ENCODE results near the gene ATG10. TPM values are rescaled to one million over a fixed set of nuclear protein-coding genes. Genes with fewer than 3 reads are reported as not detected.

The ATG10 gene
- total and polyA plus RNA-seq, 2 donors (not counting 1 experiment from before 2014, with no cell fraction given): 1.6 to 11.6 TPM

- CTCF ChIA-PET: no interaction called here
- no peak overlapping the region for H3K4me2 ChIP-seq (replicated peaks; ENCODE audit: low read depth, low read length, poor library complexity, severe bottlenecking)
- H3K27me3 ChIP-seq (replicated peaks in 1 of 4; ENCODE audit: control extremely low read depth in 1 of 4, control insufficient read depth in 3 of 4, insufficient read depth in 4 of 4, low read length in 3 of 4): no peaks in the 10 kb centered on the region
- no peaks in the 10 kb centered on the region for H3K27me3 Mint-ChIP-seq
- no peak for ATAC-seq (ENCODE audit: low read depth)
- H3K36me3 ChIP-seq (replicated peaks in 1 of 2; ENCODE audit: control extremely low read depth in 1 of 2, control insufficient read depth in 1 of 2, extremely low read depth in 1 of 2, insufficient read depth in 2 of 2, low read length in 1 of 2): no peaks in the 10 kb centered on the region
- H3K79me2 ChIP-seq (ENCODE audit: control insufficient read depth, insufficient read depth, low read length): no peaks in the 10 kb centered on the region
- WGBS (ENCODE audit: insufficient coverage): no CpG with 5 or more reads among the region's 1 CpG
- no peak for DNase-seq
- no peaks in the 10 kb centered on the region for H3K4me1 Mint-ChIP-seq
- H3K9me3 Mint-ChIP-seq (ENCODE audit: insufficient read depth): no peaks in the 10 kb centered on the region
- no peak overlapping the region for H3K27ac Mint-ChIP-seq
- no peak overlapping the region for H3K4me3 Mint-ChIP-seq
- intact Hi-C loops (cut with micrococcal nuclease): no loop called here
- TF ChIP-seq, protein P1, sequence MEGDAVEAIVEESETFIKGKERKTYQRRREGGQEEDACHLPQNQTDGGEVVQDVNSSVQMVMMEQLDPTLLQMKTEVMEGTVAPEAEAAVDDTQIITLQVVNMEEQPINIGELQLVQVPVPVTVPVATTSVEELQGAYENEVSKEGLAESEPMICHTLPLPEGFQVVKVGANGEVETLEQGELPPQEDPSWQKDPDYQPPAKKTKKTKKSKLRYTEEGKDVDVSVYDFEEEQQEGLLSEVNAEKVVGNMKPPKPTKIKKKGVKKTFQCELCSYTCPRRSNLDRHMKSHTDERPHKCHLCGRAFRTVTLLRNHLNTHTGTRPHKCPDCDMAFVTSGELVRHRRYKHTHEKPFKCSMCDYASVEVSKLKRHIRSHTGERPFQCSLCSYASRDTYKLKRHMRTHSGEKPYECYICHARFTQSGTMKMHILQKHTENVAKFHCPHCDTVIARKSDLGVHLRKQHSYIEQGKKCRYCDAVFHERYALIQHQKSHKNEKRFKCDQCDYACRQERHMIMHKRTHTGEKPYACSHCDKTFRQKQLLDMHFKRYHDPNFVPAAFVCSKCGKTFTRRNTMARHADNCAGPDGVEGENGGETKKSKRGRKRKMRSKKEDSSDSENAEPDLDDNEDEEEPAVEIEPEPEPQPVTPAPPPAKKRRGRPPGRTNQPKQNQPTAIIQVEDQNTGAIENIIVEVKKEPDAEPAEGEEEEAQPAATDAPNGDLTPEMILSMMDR (IDR thresholded peaks at IDR 0.05): no peak
- no peaks in the 10 kb centered on the region for H3K9me3 ChIP-seq (ENCODE audit: control extremely low read depth in 1 of 3, control insufficient read depth in 2 of 3, insufficient read depth in 1 of 3, low read length in 2 of 3)
- no peak overlapping the region for H3K27ac ChIP-seq (ENCODE audit: low read length in 2 of 2)
- no peaks in the 10 kb centered on the region for H3K4me1 ChIP-seq (ENCODE audit: control insufficient read depth in 2 of 2, insufficient read depth in 2 of 2, low read length in 2 of 2)
- H3K4me3 ChIP-seq (ENCODE audit: control extremely low read depth in 1 of 5, extremely low read depth in 1 of 5, insufficient read depth in 1 of 5, low read depth in 2 of 5, low read length in 4 of 5): no peak overlapping the region
- H2AFZ ChIP-seq (ENCODE audit: insufficient read depth, low read depth, low read length, poor library complexity, severe bottlenecking): no peak overlapping the region
- H3K9ac ChIP-seq (ENCODE audit: low read length): no peak overlapping the region
- H4K20me1 ChIP-seq (ENCODE audit: control insufficient read depth, insufficient read depth, low read length, poor library complexity, severe bottlenecking): no peaks in the 10 kb centered on the region
- POLR2A ChIA-PET: no interaction called here
These were observed 183.0 kb downstream of the ATG10 start for GRCh38 chr5:82154776-82155175.

DNA sequence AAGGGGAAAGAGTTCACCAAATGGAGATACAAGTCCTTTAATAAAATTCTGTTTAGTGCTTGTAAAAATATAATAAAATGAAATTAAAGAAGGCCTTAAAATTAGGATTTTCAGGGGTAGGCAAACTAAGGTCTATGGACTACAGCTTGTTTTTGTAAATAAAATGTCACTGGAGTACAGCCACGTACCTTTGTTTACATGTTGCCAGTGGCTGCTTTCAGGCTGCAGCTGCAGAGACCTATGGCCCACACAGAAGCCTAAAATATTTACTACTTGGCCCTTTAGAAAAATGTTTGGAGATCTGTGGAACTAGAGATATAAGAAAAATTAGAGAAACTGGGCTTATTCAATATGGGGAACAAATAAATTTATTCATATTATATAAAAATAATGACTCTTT lies 183.5 kb downstream of the ATG10 start:
- Histone ChIP-seq H3K4me1 (ENCODE audit: control insufficient read depth in 2 of 2, insufficient read depth in 2 of 2, low read length in 2 of 2) (no peaks in the 10 kb centered on the region), H3K36me3 (replicated peaks in 1 of 2; ENCODE audit: control extremely low read depth in 1 of 2, control insufficient read depth in 1 of 2, extremely low read depth in 1 of 2, insufficient read depth in 2 of 2, low read length in 1 of 2) (no peaks in the 10 kb centered on the region), H3K9me3 (ENCODE audit: control extremely low read depth in 1 of 3, control insufficient read depth in 2 of 3, insufficient read depth in 1 of 3, low read length in 2 of 3) (no peaks in the 10 kb centered on the region), H3K27ac (ENCODE audit: low read length in 2 of 2) (no peak overlapping the region), H3K4me3 (ENCODE audit: control extremely low read depth in 1 of 5, extremely low read depth in 1 of 5, insufficient read depth in 1 of 5, low read depth in 2 of 5, low read length in 4 of 5) (no peak overlapping the region), H4K20me1 (ENCODE audit: control insufficient read depth, insufficient read depth, low read length, poor library complexity, severe bottlenecking) (no peaks in the 10 kb centered on the region), H3K4me2 (replicated peaks; ENCODE audit: low read depth, low read length, poor library complexity, severe bottlenecking) (no peak overlapping the region), H2AFZ (ENCODE audit: insufficient read depth, low read depth, low read length, poor library complexity, severe bottlenecking) (no peak overlapping the region), H3K27me3 (replicated peaks in 1 of 4; ENCODE audit: control extremely low read depth in 1 of 4, control insufficient read depth in 3 of 4, insufficient read depth in 4 of 4, low read length in 3 of 4) (no peaks in the 10 kb centered on the region), H3K79me2 (ENCODE audit: control insufficient read depth, insufficient read depth, low read length) (no peaks in the 10 kb centered on the region), H3K9ac (ENCODE audit: low read length) (no peak overlapping the region)
- CTCF ChIA-PET: no interaction called here
- DNase-seq (no peak), ATAC-seq (ENCODE audit: low read depth) (no peak)
- Mint-ChIP-seq H3K4me1 (no peaks in the 10 kb centered on the region), H3K27me3 (no peaks in the 10 kb centered on the region), H3K9me3 (ENCODE audit: insufficient read depth) (no peaks in the 10 kb centered on the region), H3K27ac (no peak overlapping the region), H3K4me3 (no peak overlapping the region)
- intact Hi-C loops (cut with micrococcal nuclease): no loop called here
- POLR2A ChIA-PET: no interaction called here
- TF ChIP-seq, protein P1 (IDR thresholded peaks at IDR 0.05): no peak
- no peak for TF ChIP-seq EZH2 (IDR thresholded peaks at IDR 0.05; ENCODE audit: borderline replicate concordance, insufficient read depth, low read depth, low read length, poor library complexity, severe bottlenecking)
- no CpG with 5 or more reads among the region's 1 CpG for WGBS (ENCODE audit: insufficient coverage)
